GM23338 (cell line): ENCODE data around the gene KLLN. TPM values are rescaled to one million over a fixed set of nuclear protein-coding genes. Genes with fewer than 3 reads are reported as not detected.

Experiments used
- ATAC-seq: fragments of 200-7000 bp; cut with Tn5 transposase; 3 replicates; pipeline ENCODE4 v1.9.1; 2020
- DNase-seq: peaks from one replicate; pipeline ENCODE4 v3.0.0-alpha.2; 2015; ENCODE audit warnings: low spot score
- H2AFZ ChIP-seq: fragments of 200-600 bp; sonication (generic); 2 replicates; pipeline ENCODE4 v1.8.0; 2016; ENCODE audit warnings: antibody characterized with exemption, mild to moderate bottlenecking, moderate library complexity
- H3F3A ChIP-seq: fragments of 200-600 bp; sonication (generic); replicated peaks from 2 replicates; pipeline ENCODE4 v1.8.0; 2017; ENCODE audit warnings: antibody characterized with exemption, mixed run types, low read depth
- H3K27ac ChIP-seq: fragments of 200-600 bp; sonication (generic); 2 replicates; pipeline ENCODE4 v1.6.1; 2016; ENCODE audit warnings: low read depth
- H3K27me3 ChIP-seq: fragments of 200-600 bp; sonication (generic); 2 replicates; pipeline ENCODE4 v1.8.0; 2016; ENCODE audit warnings: mild to moderate bottlenecking, mixed run types, moderate library complexity; ENCODE audit not compliant: insufficient read depth
- H3K36me3 ChIP-seq: fragments of 200-600 bp; sonication (generic); 2 replicates; pipeline ENCODE4 v1.8.0; 2016; ENCODE audit warnings: mild to moderate bottlenecking; ENCODE audit not compliant: insufficient read depth
- H3K4me1 ChIP-seq: fragments of 200-600 bp; sonication (generic); 2 replicates; pipeline ENCODE4 v1.8.0; 2016; ENCODE audit warnings: mild to moderate bottlenecking, moderate library complexity; ENCODE audit not compliant: insufficient read depth
- H3K4me2 ChIP-seq: fragments of 200-600 bp; sonication (generic); 2 replicates; pipeline ENCODE4 v1.7.1; 2017; ENCODE audit warnings: mixed run types
- H3K4me3 ChIP-seq: fragments of 200-600 bp; sonication (generic); 2 replicates; pipeline ENCODE4 v1.6.1; 2016; ENCODE audit warnings: mixed run types
- H3K79me2 ChIP-seq: fragments of 200-600 bp; sonication (generic); replicated peaks from 2 replicates; pipeline ENCODE4 v1.8.0; 2017; ENCODE audit warnings: mild to moderate bottlenecking; ENCODE audit not compliant: insufficient read depth
- H3K9me2 ChIP-seq: fragments of 200-600 bp; sonication (generic); 2 replicates; pipeline ENCODE4 v1.8.0; 2017; ENCODE audit not compliant: insufficient read depth
- H4K20me1 ChIP-seq: fragments of 200-600 bp; sonication (generic); replicated peaks from 2 replicates; pipeline ENCODE4 v1.8.0; 2017; ENCODE audit warnings: mild to moderate bottlenecking; ENCODE audit not compliant: insufficient read depth
- H3K27ac Mint-ChIP-seq: 2 replicates; pipeline ENCODE4 v1.8.0; 2020; ENCODE audit warnings: inconsistent platforms, mild to moderate bottlenecking, moderate library complexity, mixed read lengths
- H3K27me3 Mint-ChIP-seq: 3 replicates; pipeline ENCODE4 v1.8.0; 2022; ENCODE audit warnings: low read depth, mild to moderate bottlenecking, moderate library complexity, mixed read lengths, inconsistent platforms; ENCODE audit not compliant: insufficient read depth, poor library complexity
- H3K36me3 Mint-ChIP-seq: 3 replicates; pipeline ENCODE4 v1.8.0; 2021; ENCODE audit warnings: low read depth, mild to moderate bottlenecking, inconsistent platforms, moderate library complexity, mixed read lengths
- H3K4me1 Mint-ChIP-seq: 3 replicates; pipeline ENCODE4 v1.8.0; 2020; ENCODE audit warnings: mild to moderate bottlenecking, inconsistent platforms, mixed read lengths
- H3K4me3 Mint-ChIP-seq: 3 replicates; pipeline ENCODE4 v1.8.0; 2021; ENCODE audit warnings: moderate library complexity, mild to moderate bottlenecking, inconsistent platforms, mixed read lengths
- H3K9me3 Mint-ChIP-seq: 3 replicates; pipeline ENCODE4 v1.8.0; 2020; ENCODE audit warnings: moderate library complexity, mild to moderate bottlenecking, inconsistent platforms, mixed read lengths
- CREB1 ChIP-seq: fragments of 250-450 bp; sonication (Bioruptor Pico); IDR thresholded peaks from 2 replicates; pipeline ENCODE4 v1.5.0; 2020; ENCODE audit warnings: low read depth, mild to moderate bottlenecking, moderate library complexity
- CTCF ChIP-seq, 2 experiments: fragments of 200-600 bp in 1 of 2; sonication (generic) in 1 of 2; conservative IDR thresholded peaks; 2 replicates each; pipeline versions ENCODE4 v1.5.1 to v1.6.1; 2016 to 2017; ENCODE audit warnings: antibody characterized with exemption in 2 of 2, low read depth in 2 of 2, mild to moderate bottlenecking in 2 of 2, moderate library complexity in 1 of 2
- EZH2 ChIP-seq: fragments of 200-600 bp; sonication (generic); IDR thresholded peaks from one replicate; pipeline ENCODE4 v1.8.0; 2017; ENCODE audit warnings: antibody characterized with exemption, mild to moderate bottlenecking, low read depth; ENCODE audit not compliant: unreplicated experiment
- EZH2phosphoT487 ChIP-seq: fragments of 200-600 bp; sonication (generic); IDR thresholded peaks from one replicate; pipeline ENCODE4 v1.8.1; 2018; ENCODE audit warnings: antibody characterized with exemption; ENCODE audit not compliant: unreplicated experiment
- REST ChIP-seq: IDR thresholded peaks from one replicate; pipeline ENCODE4 v1.6.1; 2018; ENCODE audit warnings: antibody characterized with exemption; ENCODE audit not compliant: unreplicated experiment
- STAT1 ChIP-seq: IDR thresholded peaks from one replicate; pipeline ENCODE4 v1.6.1; 2016; ENCODE audit warnings: antibody characterized with exemption; ENCODE audit not compliant: unreplicated experiment
- ZNF462 ChIP-seq: fragments of 250-450 bp; sonication (Bioruptor Pico); IDR thresholded peaks from 2 replicates; pipeline ENCODE4 v1.5.0; 2020; ENCODE audit warnings: mild to moderate bottlenecking, moderate library complexity
- polyA plus RNA-seq: library from polyadenylated mRNA; unstranded; fragments of >200 nt; fragmentation: Nextera tagmentation; extraction: Ambion mirVana; gene quantifications from 2 replicates; pipeline ENCODE4 v1.2.1, GENCODE V29; 2016
- total RNA-seq: library from RNA; depleted of rRNA; stranded (reverse); fragments of >200 nt; shearing (Covaris generic); gene quantifications from 2 replicates; pipeline ENCODE4 v1.2.3, GENCODE V29; 2014

KLLN gene
- total and polyA plus RNA-seq, 2 experiments from 2014 or later, result 0.24 to 0.29 TPM

GRCh38 chr10:87816163-87816897, 47.0 kb downstream of the KLLN start:
- DNase-seq, result no peak
- peaks cover 58% of the 10 kb centered on the region for H3K79me2 ChIP-seq
- peaks cover 4% of the 10 kb centered on the region for H3K27me3 Mint-ChIP-seq
- no peaks in the 10 kb centered on the region for H3K9me3 Mint-ChIP-seq
- H3K36me3 ChIP-seq, result peaks cover 6% of the 10 kb centered on the region; the same call in 1 of the 2 replicates
- no peak for ATAC-seq
- peaks cover 15% of the 10 kb centered on the region for H4K20me1 ChIP-seq
- peaks cover 11% of the 10 kb centered on the region; the same call in 1 of the 2 replicates for H3K4me1 ChIP-seq
- H3K4me2 ChIP-seq, result peak overlapping the region; percentile 89
- peaks cover 16% of the 10 kb centered on the region; the same call in 2 of the 3 replicates for H3K36me3 Mint-ChIP-seq
- TF ChIP-seq EZH2phosphoT487 (no peak), CTCF (conservative IDR thresholded peaks at IDR 0.05; ENCODE audit: low read depth in 2 of 2) (peak in 1 of 2 experiments; percentile 29; a peak in 2 of 4 replicates), STAT1 (no peak), CREB1 (CRISPR knock-in tag) (no peak), EZH2 (no peak), REST (no peak), ZNF462 (CRISPR knock-in tag) (no peak)
- no peak overlapping the region for H2AFZ ChIP-seq
- H3K27ac ChIP-seq, result no peak overlapping the region
- peaks cover 20% of the 10 kb centered on the region for H3K4me1 Mint-ChIP-seq
- no peak overlapping the region for H3K27ac Mint-ChIP-seq
- no peaks in the 10 kb centered on the region for H3K9me2 ChIP-seq
- H3K4me3 ChIP-seq, result peak overlapping the region; percentile 86
- H3F3A ChIP-seq, result 0 out of 2 replicates have a peak, but pooled peaks cover 3% of the 10 kb centered on the region
- peak overlapping the region; percentile 99 for H3K4me3 Mint-ChIP-seq
- H3K27me3 ChIP-seq, result no peaks in the 10 kb centered on the region
